HG03108 (cell line): ENCODE measurements around the gene TCF3.
A peak's percentile ranks its signal among the peaks of the same experiment; 100 is the strongest.

Source experiments
- ATAC-seq: cut with Tn5 transposase; IDR thresholded peaks from one replicate; pipeline ENCODE4 v1.9.1; 2021; ENCODE audit warnings: moderate library complexity; ENCODE audit not compliant: unreplicated experiment

The TCF3 gene

DNA sequence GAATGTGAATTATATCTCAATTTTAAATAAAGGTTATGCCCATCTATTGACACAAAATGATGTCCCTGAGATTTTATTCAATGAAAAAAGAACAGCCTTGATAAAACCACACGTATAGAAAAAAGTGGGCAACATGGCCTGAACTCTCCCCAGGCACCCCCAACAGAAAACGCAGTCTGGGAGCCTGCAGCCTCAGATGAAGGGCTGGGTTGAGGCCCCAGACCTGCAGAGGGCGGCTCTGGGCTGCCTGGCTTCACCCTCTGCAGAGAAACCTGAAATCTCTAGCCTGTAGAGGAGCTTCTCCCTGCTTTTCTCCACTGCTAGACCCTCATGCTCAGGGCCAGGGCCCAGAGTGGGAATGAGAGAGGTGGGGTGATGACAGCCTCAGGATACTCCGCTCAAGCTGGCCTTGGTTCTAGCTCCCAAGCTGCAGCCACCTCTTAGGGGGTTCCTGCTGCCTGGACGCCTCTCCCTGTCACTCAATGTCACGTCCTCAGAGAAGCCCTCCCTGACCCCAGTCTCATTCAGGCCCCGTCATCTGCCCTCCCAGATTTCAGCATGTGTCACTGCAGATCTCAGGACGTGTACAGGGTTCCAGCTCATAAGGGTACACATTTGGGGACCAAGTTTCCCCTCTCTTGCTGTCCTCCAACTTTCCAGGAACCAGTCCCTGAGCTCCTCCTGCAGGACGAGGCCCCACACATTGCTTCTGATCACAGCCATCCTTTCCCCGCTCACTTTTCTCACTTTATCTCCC is 61.6 kb downstream of the TCF3 start:
- no peak for ATAC-seq

DNA sequence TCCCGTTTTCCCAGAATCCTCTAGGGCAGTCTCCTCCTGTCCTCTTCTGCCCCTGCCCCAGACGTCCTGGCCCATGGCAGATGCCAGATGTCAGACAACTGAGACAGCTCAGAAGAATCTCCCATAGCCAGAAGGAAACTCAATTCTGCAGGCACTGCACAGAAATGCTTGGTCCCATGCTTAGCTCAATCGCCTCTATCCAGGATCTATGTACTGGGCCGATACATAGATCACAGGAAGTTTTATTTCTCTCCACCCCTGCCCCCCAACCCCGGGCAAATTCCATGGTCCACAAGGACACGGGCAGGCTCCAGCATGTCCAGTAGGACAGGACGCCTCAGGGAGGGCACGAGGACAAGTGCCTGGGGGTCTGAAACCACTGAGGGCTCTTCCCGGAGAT is 64.5 kb downstream of the TCF3 start:
- ATAC-seq: no peak

- no peak for ATAC-seq
Measured at GRCh38 chr19:1585243-1585580, 67.2 kb downstream of the TCF3 start.

DNA sequence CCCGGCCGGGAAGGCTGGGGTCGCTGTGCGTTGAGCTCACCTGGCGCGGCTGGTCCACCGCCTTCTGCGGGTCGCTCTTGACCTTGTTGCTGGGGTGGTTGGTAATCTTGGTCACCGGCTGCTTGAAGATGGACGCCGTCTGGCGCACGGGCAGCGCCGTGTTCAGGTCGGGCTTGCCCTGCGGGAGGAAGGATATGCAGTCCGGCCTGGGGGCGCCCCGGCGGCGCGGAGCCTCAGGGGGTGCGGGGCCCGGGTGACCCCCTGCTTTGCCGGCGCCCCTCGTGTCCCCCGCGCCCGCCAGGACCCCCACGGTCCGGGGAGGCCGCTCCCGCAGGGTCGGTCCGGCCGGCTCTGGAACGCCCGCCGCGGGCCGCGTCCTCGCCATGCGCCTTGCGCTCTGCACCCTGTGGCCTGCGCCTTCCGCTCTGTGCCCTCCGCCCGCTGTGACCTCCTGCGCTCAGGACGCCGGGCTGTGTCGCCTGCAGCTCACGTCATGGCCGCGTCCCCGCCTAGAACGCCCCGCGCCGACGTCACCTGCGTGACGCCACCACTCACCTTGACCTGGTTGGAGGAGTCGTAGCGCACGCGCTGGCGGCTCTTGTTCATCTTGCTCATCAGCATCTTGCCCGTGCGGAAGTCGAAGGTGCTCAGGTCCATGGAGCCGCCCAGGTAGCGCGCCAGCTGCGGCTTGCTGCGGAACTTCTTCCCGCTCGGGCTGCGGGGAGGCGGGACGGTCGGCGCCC is 67.7 kb downstream of the TCF3 start:
- ATAC-seq: no peak

GRCh38 chr19:1582201-1582600 is 70.2 kb downstream of the TCF3 start:
- ATAC-seq: no peak

- no peak for ATAC-seq
Measured at GRCh38 chr19:1580957-1581356, 71.5 kb downstream of the TCF3 start.

GRCh38 chr19:1580382-1580781 is 72.0 kb downstream of the TCF3 start:
- no peak for ATAC-seq

GRCh38 chr19:1579222-1579621 is 73.2 kb downstream of the TCF3 start:
- ATAC-seq: no peak

DNA sequence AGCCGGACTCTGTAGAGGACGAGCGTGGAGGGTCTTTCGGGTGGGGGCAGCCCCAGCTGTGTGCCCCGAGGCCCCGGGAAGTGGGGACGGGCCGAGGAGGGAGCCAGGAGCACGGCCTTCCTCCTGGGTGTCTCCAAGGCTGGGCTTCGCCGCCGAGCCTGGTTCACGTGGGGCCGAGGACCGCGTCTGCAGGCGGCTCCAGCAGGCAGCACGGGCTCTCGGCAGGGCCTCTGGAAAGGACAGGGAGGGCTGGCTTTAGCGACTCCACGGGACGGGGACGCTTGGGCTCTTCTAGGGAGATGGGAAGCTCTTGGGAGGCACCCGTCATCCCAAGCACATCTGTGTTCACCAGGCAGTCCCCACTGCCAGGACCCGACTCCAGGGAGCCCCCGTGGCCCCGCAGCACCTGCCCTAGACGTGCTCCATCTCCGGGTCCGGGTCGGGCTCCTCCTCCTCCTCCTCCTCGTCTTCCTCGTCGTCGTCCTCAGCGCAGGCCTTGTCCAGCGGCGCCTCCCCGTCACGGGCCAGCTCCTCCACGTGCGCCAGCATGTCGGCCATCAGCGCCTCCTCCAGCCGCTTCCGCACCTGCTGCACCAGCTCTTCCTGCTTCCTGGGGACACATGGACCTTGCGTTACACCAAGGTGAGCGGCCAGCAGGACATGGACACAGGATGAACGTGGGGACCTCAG is 74.3 kb downstream of the TCF3 start:
- ATAC-seq: no peak

DNA sequence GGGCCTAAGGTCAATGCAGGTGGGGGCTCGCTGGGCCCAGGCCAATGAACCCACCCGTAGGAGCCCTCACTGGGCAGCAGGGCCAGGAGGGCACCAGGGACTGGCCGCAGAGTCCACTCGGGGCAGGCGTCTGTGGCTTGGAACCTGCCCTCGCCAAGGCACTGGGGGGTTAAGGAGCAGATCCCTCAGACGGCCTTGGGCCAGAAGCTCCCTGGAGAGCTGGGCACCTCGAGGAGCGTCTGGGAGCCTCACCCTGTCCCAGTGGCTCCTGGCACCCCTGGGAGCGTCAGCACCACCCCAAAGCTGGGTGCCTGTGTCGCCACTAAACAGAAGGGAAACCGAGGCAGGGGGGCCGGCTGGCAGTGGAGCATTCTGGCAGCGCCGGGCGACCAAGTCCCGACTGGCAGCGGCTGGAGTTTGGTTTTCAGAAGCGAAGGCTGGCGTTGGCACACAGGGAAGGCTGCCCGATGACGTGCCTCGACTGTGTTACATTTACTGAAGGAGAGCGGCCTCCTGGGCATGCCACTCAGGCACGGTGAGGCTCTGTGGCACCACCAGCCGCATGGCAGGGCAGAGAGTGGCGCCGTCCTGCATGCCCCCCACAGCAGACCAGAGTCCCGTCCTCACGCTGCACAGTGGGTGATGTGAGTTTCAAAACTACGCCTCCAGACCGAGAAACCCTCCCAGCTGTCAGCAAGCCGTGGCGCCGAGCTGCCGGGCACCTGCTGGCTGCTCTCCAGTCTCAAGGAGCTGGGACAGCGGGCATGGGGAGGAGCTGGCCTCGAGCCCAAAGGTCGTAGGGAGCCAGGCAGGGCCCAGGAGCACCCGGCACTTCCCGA is 75.1 kb downstream of the TCF3 start:
- ATAC-seq: no peak

DNA sequence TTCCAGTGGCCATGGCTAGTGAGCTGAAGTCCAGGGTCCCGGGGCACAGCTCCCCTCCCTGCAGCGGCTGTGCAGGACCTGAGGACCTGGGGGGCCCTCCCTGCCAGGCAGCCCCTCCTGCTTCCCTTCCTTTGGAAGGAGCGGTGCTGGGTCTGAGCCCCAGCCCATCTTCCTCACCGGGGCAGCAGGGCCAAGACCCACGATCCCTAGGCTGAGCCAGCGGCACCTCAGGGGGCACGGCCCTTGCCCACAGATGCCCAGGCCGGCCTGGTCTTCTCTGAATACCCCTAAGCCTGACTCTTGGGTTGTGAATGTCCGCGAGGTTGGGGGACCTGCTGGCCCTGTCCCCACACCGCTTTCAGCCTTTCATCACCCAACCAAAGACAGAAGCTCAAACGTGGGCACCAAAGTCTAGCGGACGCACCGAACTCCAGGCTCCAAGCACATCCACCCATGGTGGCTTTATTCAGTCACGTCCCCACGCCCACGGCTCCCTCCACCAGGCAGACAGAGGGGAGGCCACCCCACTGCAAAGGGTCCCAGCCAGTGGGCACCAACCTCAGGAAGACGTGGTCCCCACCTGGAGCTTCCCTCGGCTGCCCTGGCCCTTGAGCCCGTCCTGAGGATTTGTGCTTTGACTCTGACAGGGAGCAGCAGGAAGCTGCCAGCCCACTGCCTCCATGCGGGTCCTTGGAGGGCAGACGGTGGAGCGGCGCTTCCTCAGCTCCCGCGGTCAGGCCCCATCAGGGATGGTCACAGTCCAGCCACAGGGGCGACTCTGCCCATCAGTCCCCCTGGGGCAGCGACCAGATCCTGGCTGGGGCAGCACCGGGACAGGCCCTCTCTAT is 75.9 kb downstream of the TCF3 start:
- no peak for ATAC-seq

- no peak for ATAC-seq
Measured at GRCh38 chr19:1575323-1576241, 76.8 kb downstream of the TCF3 start.

DNA sequence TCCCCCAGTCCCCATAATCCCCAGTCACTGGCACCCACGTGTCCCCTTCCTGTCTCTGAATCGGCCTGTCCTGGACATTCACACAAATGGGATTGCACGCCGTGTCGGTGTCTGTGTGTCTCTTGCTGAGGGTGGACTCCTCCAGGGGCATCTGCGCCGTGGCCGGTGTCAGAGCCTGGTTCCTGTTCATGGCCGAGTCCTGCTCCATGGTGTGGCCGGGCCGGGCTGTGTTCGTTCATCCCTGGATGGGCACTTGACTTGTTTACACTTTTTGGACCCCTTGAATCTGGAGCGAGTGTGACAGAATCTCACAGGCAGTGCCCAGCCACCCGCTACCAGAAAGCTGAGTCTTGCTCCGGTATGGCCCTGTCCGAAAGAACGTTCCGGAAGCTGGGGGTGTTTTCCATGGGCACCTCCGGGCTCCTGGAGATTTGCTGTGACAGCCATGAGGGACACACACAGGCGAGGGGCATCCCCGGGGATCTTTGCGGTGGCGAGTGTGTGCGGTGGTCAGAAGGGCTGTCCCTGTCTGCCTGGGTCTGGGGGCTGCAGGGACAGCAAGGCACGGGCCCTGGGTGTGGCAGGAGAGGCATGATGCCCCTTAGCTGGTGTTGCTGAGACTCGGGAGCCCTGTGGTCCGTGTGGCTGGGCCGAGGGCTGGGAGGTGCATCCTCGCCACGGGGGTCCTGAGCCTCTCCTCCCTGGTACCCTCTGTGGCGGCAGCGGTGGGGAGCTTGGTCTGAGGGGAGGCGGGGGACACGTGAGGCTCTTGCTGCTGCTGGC is 77.9 kb downstream of the TCF3 start:
- ATAC-seq: no peak

GRCh38 chr19:1572795-1573194 is 79.6 kb downstream of the TCF3 start:
- ATAC-seq: no peak

DNA sequence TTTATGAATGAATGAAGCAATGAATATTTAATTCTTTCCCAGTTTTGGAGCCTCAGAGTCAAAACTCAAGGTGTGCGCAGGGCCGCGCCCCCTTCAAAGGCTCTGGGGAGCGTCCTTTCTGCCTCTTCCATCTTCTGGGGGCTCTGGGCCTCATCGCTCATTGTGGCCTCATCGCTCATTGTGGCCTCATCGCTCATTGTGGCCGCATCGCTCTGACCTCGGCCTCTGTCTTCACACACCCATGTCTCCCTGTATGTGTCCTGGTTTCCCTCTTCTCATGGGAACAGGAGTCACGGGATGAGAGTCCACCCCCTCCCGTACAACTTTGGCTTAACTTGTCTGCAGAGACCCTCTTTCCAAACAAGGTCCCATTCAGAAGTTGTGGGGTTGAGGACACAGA is 81.1 kb downstream of the TCF3 start:
- ATAC-seq: no peak

DNA sequence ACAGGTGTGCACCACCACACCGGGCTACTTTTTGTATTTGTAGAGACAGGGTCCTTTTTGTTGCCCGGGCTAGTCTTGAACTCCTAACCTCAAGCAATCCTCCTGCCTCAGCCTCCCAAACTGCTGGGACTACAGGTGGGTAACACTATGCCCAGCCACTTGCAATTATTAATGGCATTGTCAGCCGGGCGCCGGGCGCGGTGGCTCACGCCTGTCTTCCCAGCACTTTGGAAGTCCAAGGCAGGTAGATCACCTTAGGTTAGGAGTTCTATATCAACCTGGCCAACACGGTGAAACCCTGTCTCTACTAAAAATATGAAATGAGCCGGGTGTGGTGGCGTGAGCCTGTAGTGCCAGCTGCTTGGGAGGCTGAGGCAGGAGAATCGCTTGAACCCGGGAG is 81.6 kb downstream of the TCF3 start:
- ATAC-seq: no peak

- no peak for ATAC-seq
Measured at GRCh38 chr19:1569997-1570396, 82.4 kb downstream of the TCF3 start.

DNA sequence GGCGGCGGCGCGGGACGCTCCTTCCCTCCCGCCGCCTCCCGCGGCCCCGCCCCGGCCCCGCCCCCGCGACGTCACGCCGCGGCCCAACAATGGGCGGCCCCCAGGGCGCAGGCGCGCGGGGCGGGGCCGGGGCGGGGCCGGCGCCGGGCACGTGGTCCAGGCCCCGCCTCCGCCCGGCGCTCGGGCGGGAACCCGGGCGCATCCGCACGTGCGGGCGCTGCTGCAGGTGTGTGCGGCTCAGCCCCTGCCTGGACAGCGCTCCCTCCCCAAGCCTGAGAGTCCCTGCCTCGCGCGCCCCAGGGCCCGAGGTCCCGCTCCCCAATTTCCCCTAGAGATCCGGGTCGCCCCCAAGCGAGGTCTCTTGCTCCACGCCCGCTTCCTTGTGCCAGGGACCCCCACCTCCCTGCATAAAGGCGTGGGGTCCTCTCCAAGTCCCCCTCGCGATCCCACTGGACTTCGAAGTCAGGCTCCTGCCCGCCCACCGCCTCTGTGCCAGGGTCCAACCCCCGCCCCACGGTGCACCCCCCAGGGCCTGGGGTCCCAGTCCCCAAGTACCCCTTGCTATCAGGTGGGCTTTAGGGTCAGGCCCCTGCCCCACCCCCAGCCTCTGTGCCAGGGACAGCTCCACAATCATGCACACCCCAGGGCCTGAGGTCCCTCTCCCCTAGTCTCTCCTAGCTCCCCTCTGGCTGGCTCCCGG is 83.9 kb downstream of the TCF3 start, which contains the start of gene MEX3D:
Gene MEX3D, minus strand, starts transcription at position 6 of the 700 bp plus-strand sequence. CDS start 267 bp downstream, outside the sequence.
- ATAC-seq: peak; percentile 56
